Hematopoietic multipotent progenitor cell treated with erythropoietin and hydrocortisone succinate and interleukin-3 and kit ligand, for 15 days (in vitro differentiated cells): Measurements from ENCODE around the gene NOX4.
"Not testable (repeated sequence)": the region's sequence is repeated elsewhere in the genome, so short reads cannot be mapped to it uniquely, and the experiment has no call there.

Experiments
- DNase-seq: peaks from one replicate; pipeline ENCODE4 v3.0.0-alpha.2; 2015; ENCODE audit warnings: low spot score

NOX4 gene

DNA sequence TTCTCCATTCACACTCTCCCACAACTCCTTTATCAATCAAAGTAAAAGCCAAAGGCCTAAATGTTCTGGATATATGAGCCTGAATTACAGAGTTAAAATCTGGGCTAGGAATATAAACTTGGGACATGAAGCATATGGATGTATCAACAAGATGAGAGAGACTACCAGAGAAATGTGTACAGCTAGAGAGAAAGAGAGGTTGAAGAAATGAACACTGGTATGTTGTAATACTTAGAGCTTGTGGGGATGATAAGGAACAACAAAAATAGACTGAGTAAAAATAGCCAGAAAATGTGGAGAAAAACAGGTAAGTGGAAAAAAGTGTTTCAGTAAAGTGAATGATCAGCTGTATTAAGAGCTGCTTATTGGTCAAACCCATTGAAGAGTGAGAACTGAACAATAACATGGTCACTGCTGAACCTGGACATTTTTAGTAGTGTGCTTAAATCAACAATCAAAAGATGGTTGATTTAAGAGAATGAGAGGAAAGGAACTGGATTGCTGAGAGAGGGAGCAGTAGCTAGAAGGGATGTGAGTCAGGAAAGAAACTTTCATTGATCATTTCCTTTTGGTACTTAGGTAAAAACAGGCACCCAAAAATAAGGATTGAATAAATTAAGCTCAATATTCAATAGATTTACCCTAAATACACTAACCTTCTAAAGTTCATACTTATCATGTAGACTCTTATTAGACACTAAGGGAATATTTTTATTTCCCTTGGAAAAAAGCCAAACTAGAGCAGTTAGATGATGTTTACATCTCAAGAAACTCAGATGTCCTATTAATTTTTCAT is 111.0 kb downstream of the NOX4 start:
- DNase-seq = not testable (repeated sequence)

DNA sequence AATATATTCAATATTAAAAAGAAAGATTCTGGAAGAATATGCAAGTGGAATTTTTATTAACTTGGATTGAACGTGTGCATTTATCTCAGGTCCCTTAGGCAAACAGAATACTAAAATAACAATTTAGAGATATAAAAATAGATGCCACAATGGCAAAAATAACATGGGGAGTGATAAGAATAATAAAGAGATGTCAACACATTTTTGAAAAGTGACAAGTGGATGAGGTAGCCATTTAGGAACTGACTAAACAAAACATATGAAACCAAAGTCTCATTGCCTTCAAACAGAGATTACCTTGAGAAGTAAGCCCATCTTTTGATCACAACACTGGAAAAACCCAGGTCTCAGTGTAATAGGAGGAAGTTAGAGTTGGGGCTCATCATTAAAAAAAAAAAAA is 112.2 kb downstream of the NOX4 start:
- not testable (repeated sequence) for DNase-seq

DNA sequence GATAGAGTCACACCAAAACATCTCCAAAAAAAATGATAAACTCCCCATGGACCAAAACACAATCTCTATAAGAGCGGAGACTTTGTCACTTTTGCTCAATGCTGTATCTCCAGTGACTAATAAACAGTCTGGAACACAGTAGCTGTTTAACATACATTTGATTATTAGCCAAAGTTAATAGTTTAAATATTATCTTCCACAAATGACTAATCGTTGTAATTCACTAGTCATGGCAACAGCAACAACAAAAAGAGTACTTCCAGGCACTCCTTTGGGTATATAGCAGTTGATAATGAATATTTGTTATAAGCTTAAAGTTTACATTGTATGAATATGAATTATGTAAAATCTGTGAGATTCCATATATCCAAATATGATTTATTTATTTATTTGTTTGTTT is 121.8 kb downstream of the NOX4 start:
- not testable (repeated sequence) for DNase-seq

DNA sequence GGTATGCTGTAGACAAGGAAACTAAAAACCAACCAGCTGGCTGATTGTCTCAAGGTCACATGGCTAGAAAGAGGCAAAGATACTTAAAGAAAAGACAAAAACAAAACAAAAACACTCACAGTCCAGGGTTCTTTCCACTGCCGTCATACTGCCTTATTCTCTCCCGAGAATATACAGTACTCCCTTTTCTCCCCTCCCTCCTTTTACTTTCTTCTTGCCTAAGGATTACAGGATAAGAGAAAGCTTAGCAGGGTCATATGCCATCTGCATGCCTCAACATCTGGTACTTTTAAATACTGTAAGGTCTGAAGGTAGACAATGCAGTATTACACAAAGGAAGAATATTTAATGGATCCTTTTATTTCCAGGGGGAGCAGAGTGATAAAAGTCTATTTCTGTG is 126.3 kb downstream of the NOX4 start:
- not testable (repeated sequence) for DNase-seq

DNA sequence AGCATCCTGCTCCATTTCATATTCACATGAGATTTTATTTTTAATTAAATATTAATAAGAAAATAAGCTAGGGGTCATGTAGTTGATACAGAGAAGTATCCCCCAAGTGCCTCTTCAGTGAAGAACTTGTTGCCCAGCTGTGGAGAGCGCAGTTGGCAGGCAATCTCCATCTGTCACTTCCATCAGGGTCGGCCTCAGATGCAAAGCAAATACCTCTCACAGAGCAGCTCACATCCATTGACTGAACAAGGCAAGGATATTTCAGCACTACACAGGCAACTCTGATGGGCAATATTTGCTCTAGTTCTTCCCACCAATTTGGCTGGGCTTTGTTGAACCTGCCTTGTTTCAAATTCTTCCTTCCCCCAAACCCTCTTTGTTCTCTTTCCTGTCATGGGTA is 129.4 kb downstream of the NOX4 start:
- DNase-seq = no peak

DNA sequence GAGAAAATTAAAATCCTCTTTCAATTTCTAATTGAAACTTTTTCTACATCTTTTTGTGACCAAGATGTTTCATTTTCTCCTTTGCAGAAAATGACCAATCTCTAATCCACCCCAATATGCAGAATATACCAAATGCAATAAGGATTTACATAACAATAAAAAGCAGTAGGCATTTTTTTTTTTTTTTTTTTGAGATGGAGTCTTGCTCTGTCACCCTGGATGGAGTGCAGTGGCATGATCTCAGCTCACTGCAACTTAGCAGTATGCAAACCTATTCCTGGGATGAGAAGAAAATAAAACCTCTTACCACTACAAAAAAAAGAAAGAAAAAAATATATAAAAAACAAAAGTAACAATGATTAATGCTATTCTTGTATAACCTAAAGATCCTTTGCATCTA is 132.0 kb downstream of the NOX4 start:
- not testable (repeated sequence) for DNase-seq

DNA sequence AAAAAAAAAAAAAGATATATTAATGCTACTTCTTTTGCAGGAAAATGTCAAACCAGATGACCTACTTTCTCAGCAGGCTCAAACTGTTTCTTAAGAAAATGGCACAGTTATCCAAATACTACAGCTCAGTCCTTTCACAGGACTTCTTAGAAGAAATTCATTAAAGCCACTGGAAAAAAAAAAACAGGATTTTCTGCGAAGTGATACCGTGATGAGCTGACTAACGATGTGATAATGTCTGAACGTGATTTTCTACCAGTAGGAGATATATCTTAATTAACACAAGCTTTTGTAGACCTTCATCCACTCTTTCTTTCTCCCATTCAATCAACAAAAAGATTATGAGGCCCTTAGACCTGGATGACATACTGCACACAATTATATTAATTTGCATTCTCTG is 132.4 kb downstream of the NOX4 start:
- DNase-seq = no peak

DNA sequence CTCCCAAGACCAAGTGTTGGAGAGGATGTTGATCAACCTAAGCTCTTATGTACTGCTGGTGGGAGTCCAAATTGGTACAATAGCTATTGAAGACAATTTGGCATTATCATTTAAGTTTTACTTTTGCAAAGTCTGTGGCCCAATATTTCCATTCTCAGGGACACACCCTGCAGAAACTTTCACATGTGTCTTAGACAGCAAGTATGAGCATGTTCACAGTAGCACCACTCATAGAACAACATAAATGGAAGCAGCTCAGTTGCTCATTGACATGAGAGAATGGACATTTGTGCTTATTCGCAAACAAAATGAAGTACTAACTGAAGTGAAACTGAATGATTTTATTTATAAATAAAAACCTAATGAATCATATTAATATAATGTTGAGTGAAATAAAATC is 135.5 kb downstream of the NOX4 start:
- no peak for DNase-seq

DNA sequence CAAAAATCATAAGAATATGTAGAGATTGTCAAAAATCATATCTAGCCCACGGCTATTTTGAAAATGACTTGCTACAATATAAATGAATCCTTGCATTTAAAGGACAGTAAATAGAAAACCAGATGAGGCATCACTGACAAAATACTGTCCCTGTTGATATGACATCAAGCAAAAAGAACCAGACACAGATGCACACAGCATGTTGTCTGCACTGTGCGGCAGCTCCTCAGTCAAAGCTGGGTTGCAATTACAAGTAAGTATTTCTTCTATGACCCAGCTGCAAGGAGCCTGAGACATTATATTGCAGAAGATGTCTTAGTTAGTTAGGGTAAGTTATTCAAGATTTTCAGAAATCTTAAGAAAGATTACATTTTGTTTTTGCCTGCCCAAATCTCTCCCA is 136.7 kb downstream of the NOX4 start:
- not testable (repeated sequence) for DNase-seq

DNA sequence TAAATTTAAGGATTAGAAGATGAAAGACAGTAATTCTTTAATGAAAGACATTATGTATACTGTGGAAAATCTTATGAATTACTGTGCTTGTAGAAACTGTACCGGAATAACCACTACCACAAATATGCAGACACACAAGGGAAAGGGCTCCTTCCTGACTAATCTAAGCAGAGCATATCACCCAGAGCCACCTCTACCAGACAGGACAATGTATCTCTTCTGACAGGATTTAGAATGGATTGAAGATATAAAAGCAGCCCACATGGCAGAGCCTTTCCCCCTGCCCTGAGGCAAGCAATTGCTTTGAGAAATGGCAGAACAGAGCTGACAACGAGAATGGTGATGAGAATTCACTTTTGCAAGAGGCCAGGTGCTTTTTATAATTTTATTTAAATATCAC is 144.1 kb downstream of the NOX4 start:
- no peak for DNase-seq

DNA sequence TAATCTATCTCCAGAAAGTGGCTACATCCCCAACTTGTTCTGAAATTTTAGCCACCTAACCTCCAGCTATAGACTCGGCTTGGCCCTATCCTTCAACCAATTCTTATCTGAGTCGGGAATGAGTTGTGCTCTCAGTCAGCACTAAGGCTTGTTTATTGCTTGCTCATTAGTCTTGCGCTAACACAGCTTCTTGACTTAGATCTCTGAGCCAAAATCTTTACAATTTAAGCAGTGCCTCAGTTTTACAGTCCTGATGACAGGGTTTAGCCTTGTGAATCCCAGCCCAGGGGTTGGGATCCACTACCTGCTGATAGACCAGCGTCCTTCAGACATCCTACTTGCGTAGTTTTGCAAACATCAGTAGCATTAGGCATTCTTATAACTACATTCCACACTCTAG is 144.6 kb downstream of the NOX4 start:
- DNase-seq = no peak

DNA sequence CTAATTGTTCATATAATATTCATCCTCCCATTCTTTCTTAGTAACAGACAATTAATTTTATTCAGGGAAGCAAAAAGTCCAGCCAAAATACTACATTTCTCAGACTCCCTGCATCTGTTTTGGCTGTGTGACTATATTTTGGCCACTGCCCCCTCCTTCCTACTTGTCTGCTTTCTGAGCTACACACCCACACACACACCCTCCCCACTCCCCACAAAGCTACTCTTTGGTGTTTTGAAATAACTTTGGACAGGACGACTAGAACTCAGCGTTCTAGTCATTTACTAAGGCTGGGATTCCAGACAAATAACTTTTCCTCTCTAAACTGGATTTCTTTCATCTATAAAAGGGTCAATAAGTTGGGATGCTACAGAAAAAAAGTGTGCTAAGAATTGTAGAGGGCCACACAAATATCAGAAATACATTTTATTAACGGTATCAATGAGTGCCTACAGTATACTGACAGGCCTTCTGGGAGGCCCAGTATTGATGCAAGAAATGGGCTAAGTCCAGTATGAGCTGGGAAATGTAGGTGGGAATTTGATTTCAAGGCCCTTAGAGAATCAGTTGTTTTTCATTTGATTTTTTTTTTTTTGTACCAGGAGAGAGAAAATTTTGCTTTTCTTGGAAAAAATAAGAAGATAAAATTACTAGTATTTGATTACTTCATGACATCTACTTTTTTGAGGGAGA is 148.1 kb downstream of the NOX4 start:
- DNase-seq = not testable (repeated sequence)

DNA sequence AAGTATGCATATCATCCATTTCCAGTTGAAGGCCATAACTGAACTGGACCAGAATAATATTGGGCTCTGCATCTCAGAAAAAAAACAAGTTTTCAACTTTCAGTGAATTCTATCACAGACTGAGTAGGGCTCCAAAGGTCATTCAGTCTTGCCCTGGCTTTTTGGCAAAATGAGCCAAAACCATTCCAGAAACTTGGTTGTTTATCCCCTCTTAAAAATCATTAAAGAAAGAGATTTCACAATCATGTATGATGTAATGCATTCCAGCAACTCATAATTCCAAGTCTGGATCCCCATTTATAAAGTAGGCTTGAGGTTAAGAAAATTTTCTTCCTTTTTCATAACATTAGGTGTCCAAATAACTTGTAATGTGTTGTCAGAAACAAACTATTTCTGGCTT is 150.7 kb downstream of the NOX4 start:
- not testable (repeated sequence) for DNase-seq

DNA sequence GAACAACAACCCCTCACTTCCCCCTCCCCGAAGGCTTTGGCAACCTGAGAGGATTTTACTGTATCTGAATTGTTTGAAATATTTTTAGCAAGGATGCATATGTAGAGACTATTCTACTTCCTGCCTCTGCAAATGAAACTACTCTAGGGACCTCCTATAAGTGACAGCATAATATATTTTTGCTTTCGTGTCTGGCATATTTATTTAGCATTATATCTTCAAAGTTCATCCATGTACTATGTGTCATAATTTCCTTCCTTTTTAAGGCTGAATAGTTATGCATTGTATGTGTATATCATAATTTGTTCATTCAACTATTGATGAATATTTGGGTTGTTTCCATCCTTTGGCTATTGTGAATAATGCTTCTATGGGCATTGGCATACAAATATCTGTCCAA is 153.1 kb downstream of the NOX4 start:
- not testable (repeated sequence) for DNase-seq

DNA sequence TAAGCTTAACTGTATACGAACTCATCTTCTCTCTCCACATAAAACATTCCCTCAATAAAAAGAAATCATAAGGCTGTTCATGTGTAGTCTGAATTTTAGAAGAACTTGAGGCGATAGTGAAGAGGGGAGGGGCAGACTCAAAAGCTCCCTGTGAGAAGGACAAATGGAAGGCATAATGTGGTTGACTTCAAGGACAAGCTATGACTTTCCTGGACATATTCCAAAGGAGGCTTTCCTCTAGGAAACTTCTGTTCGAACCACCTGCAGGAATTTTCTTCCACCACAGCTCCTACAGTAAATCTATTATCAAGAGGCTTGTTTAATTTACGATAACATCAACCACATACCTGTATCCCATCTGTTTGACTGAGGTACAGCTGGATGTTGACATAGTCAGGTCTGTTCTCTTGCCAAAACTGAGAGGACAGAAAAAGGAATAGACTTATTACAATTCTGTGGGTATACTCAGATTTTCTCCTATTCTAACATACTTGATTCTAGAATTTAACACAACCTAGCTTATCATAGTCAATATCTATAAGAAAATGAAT is 154.0 kb downstream of the NOX4 start:
- not testable (repeated sequence) for DNase-seq

DNA sequence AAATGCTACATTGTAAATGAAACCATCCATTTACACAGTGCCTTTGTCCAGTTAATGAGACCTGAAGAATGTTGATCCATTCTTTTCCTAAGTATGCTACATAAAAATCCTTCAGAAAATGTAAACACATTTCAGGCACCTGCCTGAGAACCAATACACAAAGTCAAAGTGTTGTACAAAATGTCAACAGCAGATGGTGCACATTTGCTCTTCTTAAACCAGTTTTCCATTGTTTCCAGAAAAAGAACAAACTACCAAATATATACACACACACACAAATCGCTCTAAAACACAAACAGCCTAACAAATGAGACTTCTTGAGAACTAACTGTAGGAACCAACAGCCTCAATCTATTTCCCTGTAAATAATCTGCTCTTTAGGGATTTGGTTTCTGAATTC is 157.5 kb downstream of the NOX4 start:
- DNase-seq = not testable (repeated sequence)

DNA sequence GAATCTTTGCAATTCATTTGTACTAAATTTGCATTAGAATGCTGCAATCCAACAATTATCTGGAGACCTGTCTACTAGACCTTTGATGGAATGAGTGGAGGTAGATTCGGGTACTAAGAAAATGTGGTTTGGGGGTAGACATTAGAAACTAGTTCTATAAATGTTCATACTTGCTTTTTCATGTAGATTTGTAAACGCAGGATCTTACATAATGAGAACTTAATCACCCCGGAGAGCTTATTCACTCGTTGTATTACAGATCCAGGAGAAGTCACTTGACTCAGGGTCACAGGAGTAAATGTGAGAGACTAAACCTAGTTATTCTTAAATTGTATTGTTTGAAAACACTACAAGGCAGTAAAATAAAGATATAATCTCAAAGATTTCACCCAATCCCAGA is 159.2 kb downstream of the NOX4 start:
- DNase-seq = not testable (repeated sequence)

DNA sequence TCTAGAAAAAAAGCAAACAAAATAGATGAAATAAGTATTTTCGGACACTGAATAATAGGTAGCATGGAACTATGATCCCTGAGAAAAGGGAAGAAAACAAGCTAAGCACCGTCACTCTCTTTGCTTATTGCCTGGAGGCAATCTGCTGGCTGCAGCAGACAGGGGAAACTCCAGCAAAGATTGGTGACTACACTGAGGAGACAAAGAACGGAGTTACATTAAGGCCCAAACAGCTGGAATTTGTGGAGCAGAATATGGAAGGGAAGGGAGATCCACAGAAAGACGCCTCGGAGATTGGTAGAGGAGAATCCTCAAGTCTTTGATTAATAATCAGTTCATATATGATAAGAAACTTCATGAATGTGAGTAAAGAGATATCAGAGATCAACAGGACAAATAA is 163.3 kb downstream of the NOX4 start:
- DNase-seq = no peak

DNA sequence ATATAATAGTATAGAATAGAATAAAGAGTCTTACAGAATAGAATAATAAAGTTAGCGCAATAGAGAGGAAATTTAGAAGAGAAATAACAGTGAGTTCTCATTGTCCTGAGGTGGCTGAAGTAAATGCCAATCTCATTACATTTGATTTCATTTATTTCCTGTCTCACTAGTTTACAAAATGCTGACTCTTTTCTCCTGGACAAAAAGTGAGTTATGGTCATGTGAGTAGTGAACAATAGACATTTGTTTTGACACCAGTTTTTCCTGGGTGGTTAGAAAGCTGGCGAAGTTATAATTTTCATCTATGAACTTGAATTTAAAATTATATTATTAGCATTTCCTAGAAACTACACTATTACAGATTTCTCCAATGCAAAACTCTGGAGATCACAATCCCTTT is 169.8 kb downstream of the NOX4 start:
- no peak for DNase-seq

DNA sequence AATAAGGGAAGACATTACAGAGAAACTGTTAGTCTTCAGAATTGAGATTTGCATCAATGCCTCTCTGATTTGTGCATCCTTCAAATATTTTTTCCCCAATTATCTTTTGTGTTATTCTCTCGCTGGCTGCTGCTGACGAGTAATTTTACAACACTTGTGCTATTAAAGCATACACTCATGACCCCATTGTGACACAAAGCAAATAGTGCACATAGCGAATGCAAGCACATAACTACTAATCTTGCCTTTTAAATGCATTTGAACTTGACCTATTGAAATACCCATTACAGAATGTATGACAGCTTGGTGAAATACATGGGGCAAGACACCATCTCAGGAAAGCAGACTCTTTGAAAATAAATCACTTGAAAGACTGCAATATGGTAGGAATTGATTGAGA is 180.6 kb downstream of the NOX4 start:
- DNase-seq = not testable (repeated sequence)

DNA sequence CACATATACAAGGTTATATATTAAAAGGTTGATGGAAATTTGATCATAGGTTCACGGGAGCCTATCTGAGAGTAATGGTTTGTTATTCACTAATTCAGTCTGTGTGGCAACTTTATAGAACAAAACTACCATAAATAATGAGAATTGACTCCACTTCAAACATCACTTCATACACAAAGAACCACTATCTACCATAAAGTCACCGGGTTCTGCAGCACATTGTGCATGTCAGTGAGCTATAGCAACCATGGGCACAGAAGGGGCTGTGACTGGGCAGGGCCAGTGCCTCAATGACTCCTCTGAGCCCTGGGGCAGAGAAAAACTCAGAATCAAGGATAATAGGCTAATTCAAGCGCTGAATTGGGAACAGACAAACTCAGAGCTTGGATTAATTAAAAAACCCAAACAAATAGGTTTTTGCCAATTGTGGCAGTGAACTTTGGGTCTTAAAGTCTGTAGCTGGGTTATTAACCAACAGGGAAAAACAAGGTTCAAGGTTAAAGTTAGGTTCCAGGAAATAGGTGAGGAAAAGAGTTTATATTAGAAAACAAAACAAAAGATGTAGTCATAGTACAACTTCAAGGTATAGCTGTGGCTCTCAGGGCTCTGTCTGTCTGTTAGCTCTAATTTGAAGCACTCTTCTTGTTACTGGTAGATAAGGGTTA is 181.7 kb downstream of the NOX4 start:
- not testable (repeated sequence) for DNase-seq

DNA sequence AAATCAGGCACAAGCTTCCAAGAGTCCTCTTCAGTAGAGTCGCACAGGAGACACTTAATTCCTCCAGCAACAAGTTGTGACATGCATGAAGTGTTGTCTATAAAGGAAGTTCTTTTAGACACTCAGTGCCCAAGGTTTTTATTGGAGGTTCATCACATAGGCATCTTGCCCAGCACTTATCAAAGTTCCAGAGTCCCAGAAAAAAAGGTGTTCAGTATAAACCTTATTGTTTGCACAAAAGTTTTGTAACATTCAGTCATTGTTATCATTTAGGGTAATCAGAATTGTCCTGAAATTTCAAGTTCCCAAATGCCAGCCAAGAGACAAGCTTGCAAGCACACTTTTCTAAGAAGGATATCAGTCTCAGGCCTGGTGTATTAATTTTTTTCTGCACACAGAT is 182.9 kb downstream of the NOX4 start:
- DNase-seq = not testable (repeated sequence)

DNA sequence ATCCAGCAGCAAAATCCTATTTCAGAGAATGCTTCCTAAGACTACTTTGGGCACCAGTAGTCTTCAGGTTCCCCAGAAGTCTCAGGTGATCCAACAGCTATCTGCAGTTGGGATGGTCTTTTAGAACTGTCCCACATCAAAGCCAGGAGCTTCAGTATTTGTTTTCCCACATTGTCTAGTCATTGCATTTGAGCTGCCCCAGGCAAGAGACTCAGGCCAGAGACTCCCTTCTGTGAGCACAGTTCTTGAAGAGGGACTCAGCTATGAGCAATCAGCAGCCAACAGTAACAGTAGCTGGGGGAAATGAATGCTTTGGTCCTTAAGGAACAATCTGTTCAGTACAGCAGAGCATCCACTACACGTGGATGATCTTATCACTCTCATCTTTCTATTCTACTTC is 188.1 kb downstream of the NOX4 start:
- DNase-seq = not testable (repeated sequence)
